Suprapubic skin (tissue), 4 donors: ENCODE results near the gene RPS17. TPM values are rescaled to one million over a fixed set of nuclear protein-coding genes. Genes with fewer than 3 reads are reported as not detected.

Experiments used
- DNase-seq, 2 donors: peaks; one replicate each; pipeline ENCODE4 v3.0.0-alpha.2; 2019; ENCODE audit warnings: low spot score in 2 of 2
- H3K27ac ChIP-seq: fragments of 200-600 bp; sonication (generic); one replicate; pipeline ENCODE4 v1.5.1; 2019
- H3K27me3 ChIP-seq: fragments of 200-600 bp; sonication (generic); one replicate; pipeline ENCODE4 v1.5.1; 2019
- H3K36me3 ChIP-seq: fragments of 200-600 bp; sonication (generic); one replicate; pipeline ENCODE4 v1.5.1; 2019
- H3K4me1 ChIP-seq: fragments of 200-600 bp; sonication (generic); one replicate; pipeline ENCODE4 v1.5.1; 2019
- H3K4me3 ChIP-seq: fragments of 200-600 bp; sonication (generic); one replicate; pipeline ENCODE4 v1.5.1; 2019; ENCODE audit warnings: mild to moderate bottlenecking
- H3K9me3 ChIP-seq: fragments of 200-600 bp; sonication (generic); one replicate; pipeline ENCODE4 v1.5.1; 2019
- EP300 ChIP-seq: sonication (generic); formaldehyde crosslinking; IDR thresholded peaks from one replicate; pipeline ENCODE4 v1.6.1; 2017; ENCODE audit warnings: antibody characterized with exemption
- POLR2A ChIP-seq, 2 donors: fragments of 450-650 bp; IDR thresholded peaks; one replicate each; pipeline ENCODE4 v1.6.1; 2017; ENCODE audit warnings: antibody characterized with exemption in 2 of 2, mild to moderate bottlenecking in 2 of 2, moderate library complexity in 2 of 2
- POLR2AphosphoS5 ChIP-seq, 3 donors: sonication (generic); formaldehyde crosslinking; IDR thresholded peaks; one replicate each; pipeline ENCODE4 v1.6.1; 2017; ENCODE audit warnings: antibody characterized with exemption in 3 of 3
- WGBS: methylation state at CpG from one replicate; pipeline ENCODE4 v1.1.5; 2018; 5-methylcytosine and 5-hydroxymethylcytosine counted together
- total RNA-seq, 4 donors: library from RNA; depleted of rRNA; stranded (reverse); fragments of >200 nt; gene quantifications; one replicate each; pipeline ENCODE4 v1.1.0, GENCODE V29; 2016
- TF ChIP-seq, protein P1 (sequence below), 2 donors: fragments of 200-600 bp in 1 of 2; fragments of 450-650 bp in 1 of 2; sonication (generic) in 1 of 2; IDR thresholded peaks; one replicate each; pipeline ENCODE4 v1.5.1; 2016 to 2019; ENCODE audit warnings: antibody characterized with exemption in 2 of 2, mild to moderate bottlenecking in 1 of 2, moderate library complexity in 1 of 2

The RPS17 gene
- total RNA-seq, 4 donors from 2014 or later = 1,246 to 3,036 (median 2,993) TPM

DNA sequence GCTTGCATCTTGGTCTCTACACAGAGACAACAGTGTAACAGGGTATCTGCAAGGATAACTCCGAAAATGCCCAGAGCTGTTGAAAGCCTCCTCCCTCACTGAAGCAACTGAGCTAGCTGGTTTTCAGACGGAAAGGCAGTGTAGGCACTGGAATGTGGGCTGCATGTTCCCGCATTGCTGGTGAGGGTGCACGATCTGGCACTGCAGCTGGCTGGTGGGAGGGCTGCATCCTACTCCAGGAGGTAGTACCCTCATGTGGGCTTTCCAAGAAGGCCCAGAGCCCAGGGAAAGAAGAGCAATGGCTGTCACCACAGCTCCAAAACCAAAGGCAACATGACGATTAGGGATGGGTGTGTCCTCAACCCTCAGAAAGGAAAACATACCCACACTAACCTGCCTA is 28.7 kb upstream of the RPS17 start:
- H3K36me3 ChIP-seq = no peaks in the 10 kb centered on the region
- H3K27ac ChIP-seq = no peak overlapping the region
- TF ChIP-seq EP300 (no peak), POLR2A (IDR thresholded peaks at IDR 0.05) (no peak), POLR2AphosphoS5 (IDR thresholded peaks at IDR 0.05) (no peak)
- TF ChIP-seq, protein P1, sequence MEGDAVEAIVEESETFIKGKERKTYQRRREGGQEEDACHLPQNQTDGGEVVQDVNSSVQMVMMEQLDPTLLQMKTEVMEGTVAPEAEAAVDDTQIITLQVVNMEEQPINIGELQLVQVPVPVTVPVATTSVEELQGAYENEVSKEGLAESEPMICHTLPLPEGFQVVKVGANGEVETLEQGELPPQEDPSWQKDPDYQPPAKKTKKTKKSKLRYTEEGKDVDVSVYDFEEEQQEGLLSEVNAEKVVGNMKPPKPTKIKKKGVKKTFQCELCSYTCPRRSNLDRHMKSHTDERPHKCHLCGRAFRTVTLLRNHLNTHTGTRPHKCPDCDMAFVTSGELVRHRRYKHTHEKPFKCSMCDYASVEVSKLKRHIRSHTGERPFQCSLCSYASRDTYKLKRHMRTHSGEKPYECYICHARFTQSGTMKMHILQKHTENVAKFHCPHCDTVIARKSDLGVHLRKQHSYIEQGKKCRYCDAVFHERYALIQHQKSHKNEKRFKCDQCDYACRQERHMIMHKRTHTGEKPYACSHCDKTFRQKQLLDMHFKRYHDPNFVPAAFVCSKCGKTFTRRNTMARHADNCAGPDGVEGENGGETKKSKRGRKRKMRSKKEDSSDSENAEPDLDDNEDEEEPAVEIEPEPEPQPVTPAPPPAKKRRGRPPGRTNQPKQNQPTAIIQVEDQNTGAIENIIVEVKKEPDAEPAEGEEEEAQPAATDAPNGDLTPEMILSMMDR (IDR thresholded peaks at IDR 0.05) = no peak
- no peak overlapping the region for H3K4me3 ChIP-seq
- H3K4me1 ChIP-seq = peaks cover 15% of the 10 kb centered on the region
- 75% methylated on average over 3 of the region's 5 CpGs for WGBS
- no peaks in the 10 kb centered on the region for H3K9me3 ChIP-seq
- H3K27me3 ChIP-seq = no peaks in the 10 kb centered on the region
- no peak for DNase-seq

DNA sequence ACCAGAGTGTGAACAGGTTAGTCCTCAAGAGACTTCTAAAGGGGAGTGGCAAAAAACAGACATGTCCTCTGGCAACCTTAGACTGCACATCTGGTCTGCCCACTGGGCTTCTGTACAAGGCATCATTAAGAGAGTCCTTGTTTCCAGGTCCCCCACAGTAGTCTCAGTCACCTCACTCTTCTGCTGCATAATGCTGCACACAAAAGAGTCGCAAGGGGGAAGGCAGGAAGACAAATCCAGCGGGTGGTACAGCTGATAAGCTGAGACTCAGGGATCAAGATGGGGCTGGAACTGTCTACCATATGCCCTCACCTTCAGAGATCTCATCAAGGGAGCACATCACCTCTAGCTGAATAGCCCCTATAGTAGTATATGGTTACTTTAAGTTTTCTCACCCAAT is 27.4 kb upstream of the RPS17 start:
- H3K9me3 ChIP-seq = no peaks in the 10 kb centered on the region
- 96% methylated on average over 2 of the region's 2 CpGs for WGBS
- H3K4me3 ChIP-seq = no peak overlapping the region
- no peak for DNase-seq
- TF ChIP-seq, protein P1 (IDR thresholded peaks at IDR 0.05) = no peak
- no peak for TF ChIP-seq POLR2A (IDR thresholded peaks at IDR 0.05)
- TF ChIP-seq POLR2AphosphoS5 (IDR thresholded peaks at IDR 0.05) = no peak
- no peak for TF ChIP-seq EP300
- H3K27me3 ChIP-seq = no peaks in the 10 kb centered on the region
- H3K36me3 ChIP-seq = no peaks in the 10 kb centered on the region
- H3K4me1 ChIP-seq = peaks cover 15% of the 10 kb centered on the region
- no peak overlapping the region for H3K27ac ChIP-seq

DNA sequence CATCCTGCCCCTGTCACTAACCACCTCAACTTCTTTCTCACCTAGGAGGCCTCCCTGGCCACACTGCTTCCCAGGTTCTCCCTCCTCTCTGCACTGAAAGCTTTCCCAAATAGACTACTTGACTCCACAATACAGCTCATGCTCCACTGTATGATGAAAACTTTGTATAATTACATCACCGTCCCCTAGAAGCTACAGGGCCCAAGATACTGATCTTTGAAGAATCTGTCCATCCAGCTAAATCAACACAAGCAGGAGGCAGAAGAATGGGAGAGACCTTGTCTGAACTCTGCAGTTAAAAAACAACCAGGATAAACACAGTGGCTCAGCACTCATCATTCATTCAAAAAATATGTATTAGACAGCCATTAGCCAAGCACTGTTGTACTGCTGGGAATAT is 26.4 kb upstream of the RPS17 start:
- Histone ChIP-seq H3K36me3 (no peaks in the 10 kb centered on the region), H3K4me3 (no peak overlapping the region), H3K27ac (no peak overlapping the region), H3K9me3 (no peaks in the 10 kb centered on the region), H3K4me1 (peaks cover 10% of the 10 kb centered on the region), H3K27me3 (no peaks in the 10 kb centered on the region)
- 76% methylated on average over 1 of the region's 1 CpG for WGBS
- DNase-seq = no peak
- TF ChIP-seq, protein P1 (IDR thresholded peaks at IDR 0.05) = no peak
- no peak for TF ChIP-seq POLR2A (IDR thresholded peaks at IDR 0.05)
- no peak for TF ChIP-seq EP300
- no peak for TF ChIP-seq POLR2AphosphoS5 (IDR thresholded peaks at IDR 0.05)

DNA sequence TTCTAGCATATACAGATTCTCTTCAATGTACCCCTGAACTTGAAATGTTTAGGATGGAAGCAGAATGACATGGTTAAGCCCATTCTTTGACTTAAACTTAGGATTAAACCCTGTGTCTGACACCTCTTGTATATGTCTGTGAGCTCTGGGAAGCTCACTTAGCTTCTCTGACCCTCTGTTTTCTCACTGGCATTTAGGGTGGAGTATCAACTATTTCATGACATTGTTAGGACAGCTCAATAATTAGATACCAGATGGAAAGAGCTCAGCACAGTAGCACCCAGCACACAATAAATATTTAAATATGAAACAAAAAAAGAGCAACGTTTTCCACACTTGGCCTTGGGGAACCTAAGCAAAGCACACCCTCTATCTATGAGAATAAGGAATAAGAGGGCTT is 18.2 kb upstream of the RPS17 start:
- no peak for TF ChIP-seq POLR2A (IDR thresholded peaks at IDR 0.05)
- TF ChIP-seq EP300 = no peak
- TF ChIP-seq, protein P1 (IDR thresholded peaks at IDR 0.05) = no peak
- no peak for TF ChIP-seq POLR2AphosphoS5 (IDR thresholded peaks at IDR 0.05)
- no peak overlapping the region for H3K4me3 ChIP-seq
- no peaks in the 10 kb centered on the region for H3K36me3 ChIP-seq
- peaks cover 16% of the 10 kb centered on the region for H3K4me1 ChIP-seq
- H3K27me3 ChIP-seq = no peaks in the 10 kb centered on the region
- 54% methylated on average over 1 of the region's 1 CpG for WGBS
- no peaks in the 10 kb centered on the region for H3K9me3 ChIP-seq
- DNase-seq = no peak
- H3K27ac ChIP-seq = no peak overlapping the region

DNA sequence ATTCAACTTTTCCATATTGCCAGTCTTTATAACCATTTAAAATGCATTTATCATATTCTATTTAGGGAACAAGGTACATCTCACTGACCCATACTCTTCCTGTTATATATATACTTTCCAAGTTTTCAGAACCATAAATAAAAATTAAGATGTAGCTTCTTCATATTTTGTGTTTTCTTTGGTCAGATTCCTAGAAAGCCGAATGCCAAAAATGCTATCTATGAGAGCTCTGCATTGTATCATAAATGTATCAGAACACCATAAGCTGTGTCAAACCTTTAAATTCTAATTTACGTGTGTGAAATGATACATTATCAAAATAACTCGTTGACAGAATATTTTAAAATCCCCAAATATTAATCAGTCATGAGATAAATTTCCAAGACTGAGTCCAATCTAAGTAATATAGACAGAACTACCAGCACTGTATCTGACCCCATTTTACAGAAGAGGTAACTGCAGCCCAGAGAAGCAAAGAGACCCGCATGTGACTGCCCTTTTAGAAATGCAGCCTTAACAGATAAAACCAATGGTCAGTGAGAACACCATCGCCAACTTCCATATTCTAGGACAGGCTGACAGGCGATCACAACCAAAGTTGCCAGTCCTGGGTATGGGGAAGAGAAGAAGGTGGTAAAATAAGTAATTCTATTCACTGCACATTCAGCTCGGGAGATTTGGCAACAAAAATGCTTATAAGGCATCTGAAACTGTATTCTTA is 16.2 kb upstream of the RPS17 start:
- WGBS = 88% methylated on average over 7 of the region's 7 CpGs
- H3K36me3 ChIP-seq = no peaks in the 10 kb centered on the region
- H3K27me3 ChIP-seq = no peaks in the 10 kb centered on the region
- TF ChIP-seq, protein P1 (IDR thresholded peaks at IDR 0.05) = no peak
- TF ChIP-seq POLR2AphosphoS5 (IDR thresholded peaks at IDR 0.05) = no peak
- no peak for TF ChIP-seq POLR2A (IDR thresholded peaks at IDR 0.05)
- no peak for TF ChIP-seq EP300
- H3K9me3 ChIP-seq = no peaks in the 10 kb centered on the region
- no peak overlapping the region for H3K27ac ChIP-seq
- H3K4me1 ChIP-seq = peaks cover 34% of the 10 kb centered on the region
- DNase-seq = no peak
- H3K4me3 ChIP-seq = no peak overlapping the region
